Coronary artery (tissue), 2 donors: ENCODE measurements around the gene CD79A.

Experiments used
- DNase-seq: peaks from one replicate; pipeline ENCODE4 v3.0.0-alpha.2; 2017; ENCODE audit warnings: low spot score
- H3K27ac ChIP-seq, 2 donors: fragments of 200-600 bp; sonication (generic); one replicate each; pipeline ENCODE4 v1.5.1; 2016 to 2019
- H3K4me3 ChIP-seq: fragments of 200-600 bp; sonication (generic); 2 replicates; pipeline ENCODE4 v1.5.1; 2016; ENCODE audit warnings: mild to moderate bottlenecking, moderate library complexity
- CTCF ChIP-seq: fragments of 200-600 bp; sonication (generic); IDR thresholded peaks from one replicate; pipeline ENCODE4 v1.5.1; 2019; ENCODE audit warnings: antibody characterized with exemption

CD79A gene

GRCh38 chr19:41929536-41930071, 52.5 kb downstream of the CD79A start:
- TF ChIP-seq CTCF: no peak
- H3K27ac ChIP-seq: no peak overlapping the region
- no peak for DNase-seq
- no peak overlapping the region for H3K4me3 ChIP-seq

GRCh38 chr19:41930322-41930722, 53.2 kb downstream of the CD79A start:
- DNase-seq: no peak
- TF ChIP-seq CTCF: no peak
- Histone ChIP-seq H3K27ac (no peak overlapping the region), H3K4me3 (no peak overlapping the region)
